ENCODE data around the gene CXCL13. TPM values are rescaled to one million over a fixed set of nuclear protein-coding genes. Genes with fewer than 3 reads are reported as not detected.
"Not testable (repeated sequence)": the region's sequence is repeated elsewhere in the genome, so short reads cannot be mapped to it uniquely, and the experiment has no call there.

CXCL13 gene
- total and polyA plus RNA-seq, 5 experiments from 2014 or later: not detected

GRCh38 chr4:77644069-77644468 is 38.4 kb downstream of the CXCL13 start:
- POLR2A ChIA-PET, ATAC-seq, H3K4me1 Mint-ChIP-seq, H3K4me3 Mint-ChIP-seq, H3K27ac Mint-ChIP-seq, DNase-seq: not testable (repeated sequence)
- H3K9me3 Mint-ChIP-seq: peaks cover 18 to 50% (median 32%) of the 10 kb centered on the region in 9 donors
- H3K27me3 Mint-ChIP-seq: peaks cover 3 to 15% (median 9%) of the 10 kb centered on the region in 5 donors
- peaks cover 0 to 32% (median 31%) of the 10 kb centered on the region in 3 donors for H3K36me3 Mint-ChIP-seq

GRCh38 chr4:77650787-77651186 is 45.2 kb downstream of the CXCL13 start:
- DNase-seq: no peak
- peaks cover 0 to 18% (median 16%) of the 10 kb centered on the region in 3 donors for H3K36me3 Mint-ChIP-seq
- H3K4me3 Mint-ChIP-seq: no peak overlapping the region
- H3K4me1 Mint-ChIP-seq: peaks cover 0 to 2% (median 0%) of the 10 kb centered on the region in 4 donors
- H3K27me3 Mint-ChIP-seq: peaks cover 0 to under 1% (median 0%) of the 10 kb centered on the region in 5 donors
- POLR2A ChIA-PET: no interaction called here
- H3K27ac Mint-ChIP-seq: no peak overlapping the region
- ATAC-seq: no peak
- H3K9me3 Mint-ChIP-seq: peaks cover 0 to 20% (median 11%) of the 10 kb centered on the region in 9 donors

DNA sequence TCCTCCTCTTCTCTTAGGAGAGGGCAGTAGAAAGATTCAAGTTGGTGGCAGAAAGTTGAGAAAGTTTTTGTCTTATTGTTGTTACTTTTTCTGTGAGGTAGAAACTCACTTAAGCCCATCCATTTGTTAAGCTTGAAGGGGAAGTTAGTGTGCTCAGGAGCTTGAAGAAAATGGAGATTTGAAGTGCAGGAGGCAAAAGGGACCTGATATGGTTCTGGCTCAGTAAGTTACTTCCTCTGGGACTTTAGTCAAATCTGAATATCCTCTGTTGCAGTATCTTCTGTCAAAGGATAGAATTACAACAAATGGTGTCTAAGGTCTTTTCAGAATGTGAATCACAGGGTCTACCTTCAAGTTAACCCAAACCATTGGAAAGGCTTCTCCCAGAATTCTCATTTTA is 46.2 kb downstream of the CXCL13 start:
- DNase-seq (no peak), ATAC-seq (no peak)
- H3K27me3 Mint-ChIP-seq: peaks cover 0 to 5% (median 2%) of the 10 kb centered on the region in 5 donors
- H3K9me3 Mint-ChIP-seq: peaks cover 0 to 17% (median 4%) of the 10 kb centered on the region in 9 donors
- POLR2A ChIA-PET: no interaction called here
- peaks cover 0 to 2% (median 0%) of the 10 kb centered on the region in 4 donors for H3K4me1 Mint-ChIP-seq
- no peak overlapping the region for H3K27ac Mint-ChIP-seq
- no peak overlapping the region for H3K4me3 Mint-ChIP-seq
- peaks cover 0 to 19% (median 13%) of the 10 kb centered on the region in 3 donors for H3K36me3 Mint-ChIP-seq

- ATAC-seq (no peak), DNase-seq (no peak)
- Mint-ChIP-seq H3K27ac (no peak overlapping the region), H3K4me1 (peaks cover 0 to 2% (median 0%) of the 10 kb centered on the region in 4 donors), H3K9me3 (peaks cover 0 to 17% (median 4%) of the 10 kb centered on the region in 9 donors), H3K27me3 (peaks cover 0 to 10% (median 5%) of the 10 kb centered on the region in 5 donors), H3K36me3 (peaks cover 0 to 21% (median 12%) of the 10 kb centered on the region in 3 donors), H3K4me3 (no peak overlapping the region)
- POLR2A ChIA-PET: no interaction called here
Measured at GRCh38 chr4:77652237-77652897, 46.7 kb downstream of the CXCL13 start.

DNA sequence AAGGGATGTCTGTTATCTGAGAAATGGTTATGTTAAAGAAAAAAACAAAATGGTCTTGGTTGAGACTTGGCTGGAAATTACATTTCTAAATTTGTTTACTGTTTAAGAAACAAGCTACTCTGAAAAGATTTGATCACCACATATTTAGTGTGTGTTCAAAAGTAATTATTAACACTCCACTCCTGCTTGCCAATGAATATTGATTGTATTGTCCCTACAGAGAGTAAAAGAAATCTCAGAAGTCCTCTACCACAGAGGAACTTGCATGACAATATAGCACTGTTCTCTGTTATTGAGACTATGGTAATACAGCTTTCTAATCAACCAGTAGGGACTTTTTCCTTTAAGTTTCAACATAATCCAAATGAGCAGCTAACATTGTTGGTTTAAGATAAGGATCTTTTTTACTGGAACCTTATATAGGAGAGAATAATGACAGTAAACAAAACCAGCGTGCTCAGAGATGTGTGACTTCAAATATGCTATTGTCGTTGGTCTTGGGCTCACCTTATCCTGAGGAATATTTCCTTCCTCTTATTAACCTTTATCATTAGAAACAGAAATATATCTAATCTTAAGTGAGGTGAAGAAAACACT is 47.6 kb downstream of the CXCL13 start:
- peaks cover 0 to 19% (median 8%) of the 10 kb centered on the region in 9 donors for H3K9me3 Mint-ChIP-seq
- H3K27me3 Mint-ChIP-seq: peaks cover 0 to 14% (median 5%) of the 10 kb centered on the region in 5 donors
- peaks cover 0 to 2% (median 0%) of the 10 kb centered on the region in 4 donors for H3K4me1 Mint-ChIP-seq
- POLR2A ChIA-PET: interaction anchor here (0.6 kb wide), 1 partner anchor 55 kb away, joined by 9 read pairs; no protein-coding TSS in a partner anchor
- no peak overlapping the region for H3K27ac Mint-ChIP-seq
- ATAC-seq: no peak
- DNase-seq: no peak
- H3K4me3 Mint-ChIP-seq: no peak overlapping the region
- peaks cover 0 to 21% (median 16%) of the 10 kb centered on the region in 3 donors for H3K36me3 Mint-ChIP-seq

GRCh38 chr4:77660318-77660717 is 54.7 kb downstream of the CXCL13 start:
- DNase-seq, H3K4me1 Mint-ChIP-seq, H3K4me3 Mint-ChIP-seq, ATAC-seq, H3K27ac Mint-ChIP-seq: not testable (repeated sequence)
- Mint-ChIP-seq H3K27me3 (peaks cover 0 to 14% (median 5%) of the 10 kb centered on the region in 5 donors), H3K36me3 (peaks cover 0 to 12% (median 11%) of the 10 kb centered on the region in 3 donors), H3K9me3 (peaks cover 0 to 19% (median 8%) of the 10 kb centered on the region in 9 donors)
- POLR2A ChIA-PET: interaction anchor here (0.7 kb wide), 1 partner anchor 218 kb away, joined by 8 read pairs; no protein-coding TSS in a partner anchor

Other genes starting within 250 kb of the CXCL13 start
- 100 to 1,000 TPM; 227 to 231 TPM for gene CNOT6L, start 213.5 kb downstream of the CXCL13 start, total RNA-seq
- gene CNOT6L, start 213.5 kb downstream of the CXCL13 start, polyA plus RNA-seq: 10 to 100 TPM; 58.3 to 61.5 (median 60.2) TPM